Peyer's patch (tissue), 4 donors: ENCODE data around the gene RHBDL1.

ENCODE experiments used
- CTCF ChIP-seq, 6 experiments: fragments of 450-650 bp in 4 of 6; fragments of 200-600 bp in 2 of 6; sonication (generic) in 1 of 6; IDR thresholded peaks; one replicate each; pipeline ENCODE4 v1.5.1; 2017 to 2019; ENCODE audit warnings: antibody characterized with exemption in 6 of 6, mild to moderate bottlenecking in 3 of 6, moderate library complexity in 1 of 6
- POLR2A ChIP-seq, 2 donors: fragments of 450-650 bp; IDR thresholded peaks; one replicate each; pipeline ENCODE4 v1.5.1; 2017; ENCODE audit warnings: antibody characterized with exemption in 2 of 2, mild to moderate bottlenecking in 2 of 2, moderate library complexity in 2 of 2

GRCh38 chr16:726438-727290 lies 51.2 kb downstream of the RHBDL1 start, which contains the start of the genes CCDC78 and HAGHL:
- TF ChIP-seq CTCF (IDR thresholded peaks at IDR 0.05) (no peak), POLR2A (IDR thresholded peaks at IDR 0.05) (no peak)
